Measurements from ENCODE around the gene CLCN1.

The CLCN1 gene

DNA sequence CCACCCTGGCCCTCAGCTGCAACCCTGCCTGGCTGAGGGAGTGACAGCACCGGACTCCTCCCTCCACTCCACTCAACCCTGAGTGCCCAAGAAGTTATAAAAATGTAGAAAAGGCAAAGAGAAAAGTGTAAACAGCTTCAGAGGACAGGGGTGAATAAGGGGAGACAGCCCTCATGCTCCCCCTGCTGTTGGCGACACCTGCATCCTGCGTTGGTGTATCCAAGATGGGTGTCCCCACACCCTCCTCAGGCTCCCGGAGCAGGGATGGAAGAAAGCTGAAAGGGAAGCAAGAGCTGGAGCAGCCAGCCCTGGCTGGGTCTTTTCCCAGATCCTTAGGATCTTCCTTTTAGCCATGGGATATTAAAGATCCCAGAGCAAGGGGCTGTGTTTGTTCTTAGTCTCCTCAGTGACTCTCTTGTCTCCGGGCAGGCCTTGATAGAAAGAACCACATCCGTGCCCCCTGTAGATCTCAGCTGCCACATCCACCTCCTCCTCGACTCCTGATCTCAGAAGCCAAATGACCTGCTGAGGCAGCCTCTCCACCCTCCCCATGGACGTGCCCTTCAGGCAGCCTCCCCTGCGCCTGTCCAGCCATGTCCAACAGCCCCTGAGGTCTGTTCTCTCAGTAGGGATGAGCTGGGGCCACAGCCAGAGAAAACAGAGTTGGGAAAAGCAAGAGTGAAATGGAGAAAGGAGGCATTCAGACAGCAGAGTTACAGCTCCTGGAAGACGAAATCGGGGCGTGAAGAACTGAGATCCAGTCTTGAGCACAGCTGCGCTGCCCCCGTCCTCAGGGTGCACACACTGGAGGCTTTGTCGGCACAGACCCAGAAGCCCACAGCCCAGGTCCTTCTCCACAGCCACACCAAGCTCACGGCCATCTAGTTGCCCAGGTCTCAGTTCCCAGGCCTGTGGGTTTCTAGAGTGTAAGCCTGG is 39.8 kb downstream of the CLCN1 start:
- intact Hi-C loops (cut with micrococcal nuclease), result no loop called here
- no peak overlapping the region for H3K4me3 Mint-ChIP-seq
- no peaks in the 10 kb centered on the region for H3K36me3 Mint-ChIP-seq (ENCODE audit: low read depth)
- H3K4me1 Mint-ChIP-seq (ENCODE audit: low read depth), result peaks cover 34% of the 10 kb centered on the region
- no peaks in the 10 kb centered on the region for H3K9me3 Mint-ChIP-seq
- no peak overlapping the region for H3K27ac Mint-ChIP-seq
- H3K27me3 Mint-ChIP-seq, result peaks cover 33% of the 10 kb centered on the region

DNA sequence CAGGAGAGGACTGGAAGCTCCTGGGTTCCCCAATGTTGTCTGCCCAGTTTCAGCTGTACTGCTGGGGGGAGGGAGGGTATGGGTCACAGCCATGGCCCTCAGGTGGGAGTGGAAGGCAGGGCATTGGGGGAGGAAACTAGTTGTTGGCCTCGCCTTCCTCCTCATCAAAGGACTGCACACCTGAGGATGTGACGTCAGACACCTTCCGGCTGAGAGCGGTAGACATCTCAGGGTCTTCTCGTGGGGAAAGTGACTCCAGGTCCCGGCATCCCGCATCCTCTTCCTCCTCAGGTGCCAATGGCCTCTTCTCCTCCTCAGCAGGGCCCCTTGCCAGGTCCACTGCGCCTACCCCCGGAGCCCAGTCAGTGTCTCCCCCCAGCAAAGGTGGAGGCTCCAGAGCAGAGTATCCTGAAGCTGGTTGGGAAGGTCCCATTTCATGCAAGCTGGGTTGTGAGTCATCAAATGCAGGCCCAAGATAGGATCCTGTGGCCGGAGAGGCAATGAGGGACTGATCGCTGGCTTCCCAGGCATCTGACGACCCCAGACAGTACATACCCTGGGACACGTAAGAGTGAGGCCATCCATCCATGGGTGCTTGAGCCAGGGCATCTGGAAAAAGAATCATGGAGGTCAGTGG is 40.6 kb downstream of the CLCN1 start:
- Mint-ChIP-seq H3K9me3 (no peaks in the 10 kb centered on the region), H3K27me3 (peaks cover 38% of the 10 kb centered on the region), H3K4me1 (ENCODE audit: low read depth) (peaks cover 42% of the 10 kb centered on the region), H3K4me3 (no peak overlapping the region), H3K27ac (no peak overlapping the region), H3K36me3 (ENCODE audit: low read depth) (no peaks in the 10 kb centered on the region)
- intact Hi-C loops (cut with micrococcal nuclease), result no loop called here

DNA sequence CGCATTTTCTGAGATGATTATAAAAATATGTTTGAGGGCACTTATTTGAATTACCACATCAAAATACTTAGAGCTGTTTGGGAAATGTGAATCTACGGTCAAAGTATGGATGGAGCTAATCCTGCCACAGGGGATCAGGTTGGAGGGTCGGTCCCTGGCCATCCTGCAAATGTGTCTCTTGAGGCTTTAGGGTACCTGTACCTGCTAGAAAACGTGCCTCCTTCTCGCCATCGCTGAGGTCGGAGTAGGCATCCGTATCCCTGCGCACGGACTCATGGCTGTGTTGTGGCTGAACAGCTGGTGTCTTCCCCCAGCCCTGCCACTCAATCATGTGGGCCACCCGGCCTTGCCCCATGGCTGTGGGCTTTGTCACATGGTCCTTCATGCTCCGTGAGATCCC is 42.7 kb downstream of the CLCN1 start:
- Mint-ChIP-seq H3K4me3 (no peak overlapping the region), H3K27ac (no peak overlapping the region), H3K9me3 (no peaks in the 10 kb centered on the region), H3K36me3 (ENCODE audit: low read depth) (no peaks in the 10 kb centered on the region), H3K27me3 (peaks cover 49% of the 10 kb centered on the region), H3K4me1 (ENCODE audit: low read depth) (peaks cover 45% of the 10 kb centered on the region)
- intact Hi-C loops (cut with micrococcal nuclease), result no loop called here

DNA sequence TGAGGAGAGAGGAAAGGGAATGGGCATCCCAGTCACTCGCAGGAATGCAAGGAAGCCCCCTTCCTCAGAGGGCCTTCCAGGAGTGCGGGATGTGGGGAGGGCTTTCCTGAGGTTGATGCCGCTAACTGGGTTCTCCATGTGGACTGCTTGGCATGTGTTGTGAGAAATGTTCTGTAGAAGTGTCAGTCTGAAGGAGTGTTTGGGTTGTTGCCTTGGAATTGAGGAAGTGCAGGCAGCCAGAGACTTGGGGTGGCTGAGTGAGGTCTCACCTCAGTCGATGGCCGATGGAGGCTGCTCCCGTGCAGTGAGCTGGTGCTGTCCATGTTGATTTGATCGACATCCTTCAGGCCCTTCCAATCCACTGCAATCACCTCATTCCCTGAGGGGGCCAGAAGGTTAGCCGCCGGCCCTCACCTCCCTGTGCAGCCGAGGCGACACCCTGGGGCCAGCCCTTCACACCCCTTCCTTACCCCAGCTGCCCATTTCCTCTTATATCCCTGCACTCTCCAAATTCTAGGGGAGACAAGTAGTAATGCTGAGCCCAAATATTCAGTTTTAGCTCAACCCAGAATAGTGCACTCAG is 44.0 kb downstream of the CLCN1 start:
- H3K27ac Mint-ChIP-seq, result no peak overlapping the region
- H3K4me3 Mint-ChIP-seq, result no peak overlapping the region
- intact Hi-C loops (cut with micrococcal nuclease), result no loop called here
- H3K27me3 Mint-ChIP-seq, result peaks cover 56% of the 10 kb centered on the region
- no peaks in the 10 kb centered on the region for H3K36me3 Mint-ChIP-seq (ENCODE audit: low read depth)
- H3K4me1 Mint-ChIP-seq (ENCODE audit: low read depth), result peaks cover 45% of the 10 kb centered on the region
- no peaks in the 10 kb centered on the region for H3K9me3 Mint-ChIP-seq

DNA sequence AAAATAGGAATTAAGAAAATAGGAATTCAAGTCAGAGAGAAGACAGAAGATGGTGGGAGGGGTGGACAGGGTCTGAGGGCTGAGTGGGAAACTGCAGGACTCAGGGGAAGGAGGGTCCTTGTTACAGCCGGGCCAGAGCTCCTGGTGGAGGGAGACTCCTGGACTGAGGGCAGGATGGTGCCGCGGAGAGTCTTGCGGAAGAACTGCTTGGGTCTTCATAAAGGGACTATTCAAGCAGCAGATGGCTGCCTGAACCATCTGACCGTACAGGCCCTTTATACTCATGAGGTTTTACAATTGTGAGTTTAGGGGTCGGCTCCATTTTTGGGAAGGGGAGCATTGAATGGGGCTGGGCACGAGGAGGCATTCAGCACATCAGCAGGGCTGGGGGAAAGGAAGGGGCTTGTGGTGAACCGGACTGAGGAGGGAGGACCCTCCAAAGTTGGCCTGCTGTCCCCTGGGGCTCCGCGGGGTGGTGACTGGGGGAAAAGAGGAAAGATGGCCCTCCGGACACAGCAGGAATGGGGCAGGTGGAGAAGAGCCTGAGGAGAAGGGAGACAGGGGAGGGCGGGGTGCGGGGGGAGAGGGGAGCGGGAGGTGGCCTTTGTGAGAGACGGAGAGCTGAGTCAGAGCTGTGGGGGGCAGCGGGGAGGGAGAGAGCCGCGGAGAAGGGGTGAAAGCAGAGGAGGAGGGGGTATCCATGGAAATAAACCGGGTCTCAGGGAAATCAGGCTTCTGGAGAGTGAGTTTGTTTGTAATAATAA is 45.1 kb downstream of the CLCN1 start:
- peak overlapping the region; percentile 55 for H3K4me3 Mint-ChIP-seq
- H3K27me3 Mint-ChIP-seq, result peaks cover 58% of the 10 kb centered on the region
- intact Hi-C loops (cut with micrococcal nuclease), result no loop called here
- H3K27ac Mint-ChIP-seq, result no peak overlapping the region
- no peaks in the 10 kb centered on the region for H3K9me3 Mint-ChIP-seq
- H3K36me3 Mint-ChIP-seq (ENCODE audit: low read depth), result no peaks in the 10 kb centered on the region
- H3K4me1 Mint-ChIP-seq (ENCODE audit: low read depth), result peaks cover 45% of the 10 kb centered on the region

DNA sequence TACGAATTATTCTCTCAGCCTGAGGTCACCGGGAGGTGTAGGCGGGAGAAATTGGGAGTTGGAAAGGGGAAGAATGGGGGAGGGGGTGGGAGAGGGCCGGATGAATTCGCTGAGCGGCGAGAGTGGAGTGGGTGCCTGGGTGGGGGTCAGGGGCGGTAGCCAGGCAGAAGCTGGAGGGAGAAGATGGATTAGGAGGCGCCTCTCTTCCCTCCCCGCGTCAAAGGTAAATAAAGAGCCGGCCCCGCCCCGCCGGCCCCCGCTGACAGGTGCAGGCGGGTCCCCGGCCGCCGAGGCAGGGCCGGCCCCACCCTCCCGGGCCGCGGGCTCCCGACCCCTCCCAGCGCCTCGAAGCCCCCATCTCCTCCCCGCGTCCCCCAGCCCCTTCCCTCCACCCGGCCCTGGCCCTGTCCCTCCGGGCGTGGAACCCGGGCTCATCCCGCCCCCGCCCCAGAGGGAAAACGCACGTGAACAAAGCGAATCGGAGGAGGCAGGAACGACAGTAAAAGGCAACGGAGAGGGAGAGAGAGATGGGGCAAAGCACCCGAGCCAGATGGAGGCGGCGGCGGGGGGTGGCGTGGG is 45.7 kb downstream of the CLCN1 start:
- H3K4me1 Mint-ChIP-seq (ENCODE audit: low read depth), result peaks cover 45% of the 10 kb centered on the region

DNA sequence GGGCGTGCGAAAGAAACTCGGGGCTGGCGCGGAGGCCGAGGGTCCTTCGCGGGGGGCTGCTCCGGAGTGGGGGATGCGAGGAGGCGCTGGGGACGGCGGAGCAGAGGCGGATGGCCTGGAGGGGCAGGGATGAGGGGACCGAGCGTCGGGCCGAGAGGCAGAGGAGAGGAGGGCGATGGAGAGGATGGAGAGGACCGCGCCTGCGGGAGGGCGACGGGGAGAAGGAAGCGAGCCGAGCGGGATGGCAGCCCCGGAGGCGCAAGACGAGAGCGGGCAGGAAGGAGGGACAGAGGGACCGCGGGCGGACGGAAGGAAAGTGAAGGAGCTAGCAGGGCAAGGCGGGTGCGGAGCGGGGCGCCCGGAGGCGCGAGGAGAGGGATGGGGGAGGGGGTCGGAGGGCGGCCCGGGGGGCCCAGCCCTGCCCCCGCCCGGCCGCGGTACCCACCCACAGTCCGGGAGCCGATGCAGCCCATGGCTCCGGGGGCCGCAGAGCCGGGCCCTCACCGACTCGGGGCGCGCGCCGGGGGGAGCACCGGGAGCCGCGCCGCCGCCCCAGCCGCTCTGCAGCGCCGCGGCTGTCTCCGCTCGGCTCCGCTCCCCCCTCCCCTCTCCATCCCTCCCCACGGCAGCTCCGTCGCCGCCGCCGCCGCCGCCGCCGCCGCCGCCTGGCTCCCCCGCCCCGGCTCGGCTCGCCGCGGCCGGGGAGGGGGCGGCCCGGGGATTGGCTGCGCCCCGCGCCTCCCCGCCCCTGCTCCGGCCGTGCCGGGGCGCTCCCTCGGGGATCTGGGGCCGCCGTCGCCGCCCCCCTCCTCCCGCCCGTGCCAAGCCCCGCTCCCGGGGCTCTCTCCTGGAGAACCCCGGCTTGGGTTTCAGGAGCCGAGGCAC is 46.5 kb downstream of the CLCN1 start, which contains the start of gene FAM131B:
Gene FAM131B (minus strand): TSS at position 583 of the 885 bp plus-strand sequence. CDS start 110 bp downstream, at position 473.
- peaks cover 45% of the 10 kb centered on the region for H3K4me1 Mint-ChIP-seq (ENCODE audit: low read depth)
- peaks cover 56% of the 10 kb centered on the region for H3K27me3 Mint-ChIP-seq
- H3K9me3 Mint-ChIP-seq, result no peaks in the 10 kb centered on the region
- H3K36me3 Mint-ChIP-seq (ENCODE audit: low read depth), result no peaks in the 10 kb centered on the region
- H3K27ac Mint-ChIP-seq, result peak within 1 kb of the TSS; percentile 24
- intact Hi-C loops (cut with micrococcal nuclease), result no loop called here
- H3K4me3 Mint-ChIP-seq, result peak within 1 kb of the TSS; percentile 91

More for the DNA sequence above, 45.7 kb downstream of the CLCN1 start:
- intact Hi-C loops (cut with micrococcal nuclease), result no loop called here
- Mint-ChIP-seq H3K36me3 (ENCODE audit: low read depth) (no peaks in the 10 kb centered on the region), H3K27ac (peak overlapping the region; percentile 24), H3K4me3 (peak overlapping the region; percentile 91), H3K9me3 (no peaks in the 10 kb centered on the region), H3K27me3 (peaks cover 58% of the 10 kb centered on the region)

DNA sequence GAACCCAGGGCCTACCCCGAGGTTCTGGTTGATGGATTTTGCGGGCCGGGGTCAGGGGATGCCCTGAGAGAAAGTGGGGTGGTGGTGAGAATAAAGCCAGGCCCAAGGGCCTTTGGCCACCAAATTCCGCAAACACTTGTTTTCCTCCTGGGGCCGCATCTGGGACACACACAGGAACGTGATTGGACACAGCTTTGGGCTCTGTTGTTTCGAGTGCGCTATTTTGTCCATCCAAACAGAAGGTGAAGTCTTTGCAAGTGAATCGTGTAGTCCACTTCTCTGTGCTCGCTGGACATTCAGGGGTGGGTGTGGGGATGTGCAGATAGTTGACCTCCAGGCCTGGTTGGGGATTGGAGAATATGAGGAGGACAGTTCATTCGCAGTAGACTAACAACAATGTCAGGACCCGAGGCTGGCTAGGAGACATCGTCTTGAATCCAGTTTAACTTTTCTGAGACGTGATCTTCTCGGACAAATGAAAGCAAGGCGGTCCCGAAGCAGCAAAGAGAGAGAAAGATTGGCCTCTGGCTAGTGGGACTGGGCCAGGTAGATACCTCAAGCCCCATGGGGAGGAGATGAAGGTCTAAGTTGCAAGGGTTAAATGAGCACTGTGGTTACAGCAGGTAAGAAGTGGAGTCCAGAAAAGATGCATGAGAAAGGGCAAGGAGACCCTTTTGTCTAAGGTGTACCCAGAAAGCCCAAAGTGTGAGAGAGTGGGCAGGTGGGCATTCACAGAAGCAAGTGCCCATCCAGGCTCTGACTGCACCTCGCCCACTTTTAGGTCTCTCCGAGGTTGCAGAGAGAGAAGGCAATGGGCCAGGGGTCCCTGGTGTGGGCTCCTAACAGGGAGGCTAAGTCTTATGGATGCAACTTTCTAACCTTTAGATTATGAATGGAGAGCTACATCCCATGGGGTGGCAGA is 47.4 kb downstream of the CLCN1 start:
- Mint-ChIP-seq H3K4me1 (ENCODE audit: low read depth) (peaks cover 47% of the 10 kb centered on the region), H3K27ac (no peak overlapping the region), H3K36me3 (ENCODE audit: low read depth) (no peaks in the 10 kb centered on the region), H3K27me3 (peaks cover 56% of the 10 kb centered on the region), H3K4me3 (peak overlapping the region; percentile 27), H3K9me3 (no peaks in the 10 kb centered on the region)
- intact Hi-C loops (cut with micrococcal nuclease), result no loop called here

DNA sequence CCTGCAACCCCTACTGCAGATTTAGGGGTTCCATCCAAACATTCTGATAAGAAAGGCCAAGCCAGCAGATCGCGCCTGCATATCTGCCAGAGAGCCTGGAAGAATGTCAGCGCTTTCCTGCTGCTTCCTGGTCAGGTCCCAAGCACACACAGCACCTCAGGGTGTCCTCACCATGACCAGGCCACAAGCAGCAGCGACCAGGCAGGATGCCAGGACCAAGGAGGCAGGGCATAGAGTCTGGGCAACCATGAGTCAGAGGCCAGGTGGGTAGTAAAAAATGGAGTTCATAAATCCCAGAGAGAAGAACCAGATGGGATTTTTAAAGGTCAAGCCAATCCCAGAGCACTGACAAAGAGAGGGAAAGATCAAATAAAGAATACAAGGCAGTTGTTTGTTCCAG is 52.1 kb downstream of the CLCN1 start:
- Mint-ChIP-seq H3K9me3 (no peaks in the 10 kb centered on the region), H3K36me3 (ENCODE audit: low read depth) (no peaks in the 10 kb centered on the region), H3K27ac (no peak overlapping the region), H3K4me1 (ENCODE audit: low read depth) (peaks cover 21% of the 10 kb centered on the region), H3K4me3 (no peak overlapping the region), H3K27me3 (peaks cover 25% of the 10 kb centered on the region)
- intact Hi-C loops (cut with micrococcal nuclease), result no loop called here

DNA sequence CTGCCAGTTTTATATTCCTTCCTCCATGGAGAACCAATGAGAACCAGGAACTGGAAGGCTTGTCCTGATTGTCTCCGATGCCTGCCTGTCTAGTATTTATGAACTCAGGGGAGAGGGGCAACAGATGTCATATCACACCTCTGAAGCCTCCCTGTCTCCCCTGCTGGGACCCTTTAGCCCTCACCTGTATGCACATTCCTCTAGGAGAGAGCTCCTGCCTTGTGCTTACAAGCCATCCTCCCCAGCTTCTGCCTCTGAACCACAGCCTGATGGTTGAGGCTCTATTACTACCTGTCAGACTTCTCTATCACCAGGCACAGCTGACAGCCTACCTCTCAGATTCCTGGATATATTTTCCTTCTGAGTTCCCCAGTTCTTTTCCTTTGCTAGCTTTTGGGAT is 52.5 kb downstream of the CLCN1 start:
- intact Hi-C loops (cut with micrococcal nuclease), result no loop called here
- no peak overlapping the region for H3K27ac Mint-ChIP-seq
- peaks cover 21% of the 10 kb centered on the region for H3K27me3 Mint-ChIP-seq
- peaks cover 21% of the 10 kb centered on the region for H3K4me1 Mint-ChIP-seq (ENCODE audit: low read depth)
- no peak overlapping the region for H3K4me3 Mint-ChIP-seq
- H3K36me3 Mint-ChIP-seq (ENCODE audit: low read depth), result no peaks in the 10 kb centered on the region
- H3K9me3 Mint-ChIP-seq, result no peaks in the 10 kb centered on the region

DNA sequence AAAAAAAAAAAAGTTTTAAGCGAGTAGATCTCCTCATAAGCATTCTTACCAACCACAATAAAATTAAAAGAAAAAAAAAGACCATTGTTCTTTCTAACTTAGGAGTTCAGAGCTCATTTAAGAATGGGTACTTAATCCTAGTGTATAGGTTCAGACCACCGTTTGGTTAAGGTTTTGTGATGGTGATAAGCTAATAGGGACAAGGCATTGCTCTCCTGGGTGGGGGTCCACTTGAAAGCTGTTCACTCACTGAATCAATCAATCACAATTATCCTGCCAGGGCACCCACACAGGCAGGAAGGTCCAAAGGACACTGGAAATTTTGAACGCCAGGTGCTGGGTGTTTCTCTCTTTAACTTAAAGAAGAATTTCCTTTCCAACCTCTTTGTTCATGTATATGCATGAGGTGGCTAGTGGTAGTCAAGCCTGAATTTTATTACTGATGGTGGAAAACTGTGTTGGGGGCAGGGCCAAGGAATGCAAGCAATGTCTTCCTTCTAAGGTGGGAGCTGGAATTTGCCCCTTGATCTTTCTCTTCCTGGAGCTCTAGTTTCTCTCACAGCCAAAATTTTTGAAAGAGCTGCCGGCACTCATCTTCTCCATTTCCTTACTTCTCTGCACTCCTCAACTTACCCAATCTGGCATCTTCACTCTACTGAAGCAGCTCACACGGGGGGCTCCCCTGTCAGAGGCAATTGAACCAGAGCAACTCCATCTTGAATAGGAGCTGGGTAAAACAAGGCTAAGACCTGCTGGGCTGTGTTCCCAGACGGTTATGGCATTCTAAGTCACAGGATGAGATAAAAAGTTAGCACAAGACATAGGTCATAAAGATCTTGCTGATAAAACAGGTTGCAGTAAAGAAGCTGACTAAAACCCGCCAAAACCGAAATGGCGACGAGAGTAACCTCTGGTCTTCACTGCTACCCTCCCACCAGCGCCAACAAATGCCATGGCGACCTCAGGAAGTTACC is 54.1 kb downstream of the CLCN1 start:
- H3K4me1 Mint-ChIP-seq (ENCODE audit: low read depth), result peaks cover 35% of the 10 kb centered on the region
- intact Hi-C loops (cut with micrococcal nuclease), result loop anchor here (5.0 kb wide), 1 partner anchor 58 kb away; no protein-coding TSS in a partner anchor
- H3K9me3 Mint-ChIP-seq, result no peaks in the 10 kb centered on the region
- H3K27me3 Mint-ChIP-seq, result peaks cover 6% of the 10 kb centered on the region
- no peak overlapping the region for H3K27ac Mint-ChIP-seq
- H3K4me3 Mint-ChIP-seq, result no peak overlapping the region
- no peaks in the 10 kb centered on the region for H3K36me3 Mint-ChIP-seq (ENCODE audit: low read depth)
